LNCAP (cell line): ENCODE results near the gene AAMP.
A peak's percentile ranks its signal among the peaks of the same experiment; 100 is the strongest.

Experiments
- CTCF ChIP-seq: fragments of 450-650 bp; IDR thresholded peaks from 2 replicates; pipeline ENCODE4 v1.5.1; 2017; ENCODE audit warnings: mild to moderate bottlenecking

AAMP gene

GRCh38 chr2:218296847-218297246 lies 26.9 kb upstream of the AAMP start:
- no peak for TF ChIP-seq CTCF

DNA sequence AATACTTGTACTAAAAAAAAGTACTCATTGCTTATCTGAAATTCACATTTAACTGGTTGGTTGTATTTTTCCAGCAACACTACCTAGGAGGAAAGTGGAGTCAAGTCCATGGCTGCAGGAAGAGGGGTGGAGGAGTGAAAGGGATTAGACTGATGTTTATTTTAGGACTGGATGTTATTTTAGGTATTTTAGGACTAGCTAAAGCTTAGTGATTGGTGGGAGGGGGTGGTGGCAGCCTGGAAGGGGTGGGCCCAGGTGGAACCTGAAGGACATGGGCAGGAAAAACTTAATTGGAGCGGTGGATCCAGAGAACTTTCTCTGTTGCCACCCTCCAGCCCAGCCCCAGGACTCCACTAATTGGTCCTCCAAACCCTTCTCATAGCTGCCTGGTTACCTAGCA lies 26.3 kb upstream of the AAMP start:
- TF ChIP-seq CTCF, result no peak

GRCh38 chr2:218295029-218295428 lies 25.1 kb upstream of the AAMP start:
- no peak for TF ChIP-seq CTCF

- no peak for TF ChIP-seq CTCF
Measured at GRCh38 chr2:218294430-218295022, 24.6 kb upstream of the AAMP start.

DNA sequence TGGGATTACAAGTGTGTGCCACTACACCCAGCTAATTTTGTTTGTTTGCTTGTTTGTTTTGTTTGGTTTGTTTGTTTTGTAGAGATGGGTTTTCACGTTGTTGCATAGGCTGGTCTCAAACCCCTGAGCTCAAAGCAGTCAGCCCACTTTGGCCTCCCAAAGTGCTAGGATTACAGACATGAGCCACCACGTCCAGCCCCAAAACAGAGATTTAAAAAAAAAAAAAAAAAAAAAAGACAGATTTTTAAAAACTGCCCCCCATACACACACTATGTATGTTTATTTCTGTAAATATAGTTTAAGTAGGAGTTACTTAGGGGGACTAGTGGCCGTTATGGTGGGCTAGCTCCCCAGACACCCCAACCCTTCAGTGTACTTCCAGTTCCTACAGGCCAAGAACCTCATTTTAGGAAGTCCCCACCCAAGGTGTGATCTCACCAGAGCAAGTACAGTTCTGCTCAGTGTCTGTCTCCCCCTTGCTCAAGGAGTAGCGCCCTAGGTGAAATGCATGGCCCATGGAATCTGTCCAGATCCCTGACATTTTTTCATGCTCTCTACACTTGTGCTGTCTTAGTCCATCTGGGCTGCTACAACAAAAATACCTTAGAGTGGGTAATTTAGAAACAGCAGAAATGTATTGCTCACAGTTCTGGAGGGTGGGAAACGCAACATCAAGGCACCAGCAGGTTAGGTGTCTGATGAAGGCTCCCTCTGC lies 23.9 kb upstream of the AAMP start:
- no peak for TF ChIP-seq CTCF

DNA sequence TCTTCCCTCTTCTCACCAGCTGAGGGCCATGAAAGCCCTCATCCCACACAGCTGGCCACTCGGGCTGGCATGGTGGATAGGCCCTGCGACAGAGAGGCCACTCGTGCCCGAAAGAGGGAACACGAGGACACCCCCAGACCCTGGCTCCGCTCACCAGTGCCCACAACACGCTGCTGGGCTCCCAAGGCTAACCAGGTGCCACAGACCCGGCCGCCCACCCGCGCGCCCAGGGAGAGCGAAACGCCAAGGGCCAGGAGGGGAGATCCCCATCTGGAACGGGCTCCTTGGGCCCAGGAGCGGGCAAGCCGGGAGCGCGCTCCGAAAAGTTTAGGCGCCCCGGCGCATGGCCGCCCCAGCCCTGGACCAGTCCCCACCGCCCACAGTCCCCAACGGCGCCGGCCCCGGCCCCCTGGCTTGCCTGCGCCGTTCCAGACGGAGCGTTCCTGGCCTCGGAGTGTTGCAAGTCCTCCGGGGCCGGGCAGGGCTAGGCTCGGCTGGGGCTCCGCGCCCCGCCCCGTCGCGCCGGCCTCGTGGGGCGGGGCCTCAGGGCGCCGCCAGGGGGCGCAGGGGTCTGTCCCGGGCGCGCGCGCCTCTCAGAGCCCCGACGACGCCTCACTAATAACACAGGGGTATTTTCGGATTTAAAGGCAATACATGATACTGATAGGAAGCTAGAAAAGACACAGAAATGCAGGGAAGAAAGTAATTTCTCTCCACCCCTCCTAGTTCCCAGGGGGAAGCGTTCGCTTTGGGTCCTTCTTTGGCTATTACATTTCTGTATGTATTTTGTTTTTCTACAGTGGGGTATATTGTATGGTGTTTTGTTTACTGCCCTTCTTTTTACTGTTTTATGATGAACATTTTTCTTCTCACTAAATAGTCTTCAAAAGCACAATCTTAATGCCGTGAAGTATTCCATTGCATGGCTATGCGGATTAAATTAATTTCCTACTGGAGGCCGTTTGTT lies 22.4 kb upstream of the AAMP start, which contains the start of gene TMBIM1:
TSS of gene TMBIM1 (minus strand) at position 456 of the 967 bp plus-strand sequence. CDS start 10,362 bp downstream, outside the sequence.
- peak; percentile 89 for TF ChIP-seq CTCF

DNA sequence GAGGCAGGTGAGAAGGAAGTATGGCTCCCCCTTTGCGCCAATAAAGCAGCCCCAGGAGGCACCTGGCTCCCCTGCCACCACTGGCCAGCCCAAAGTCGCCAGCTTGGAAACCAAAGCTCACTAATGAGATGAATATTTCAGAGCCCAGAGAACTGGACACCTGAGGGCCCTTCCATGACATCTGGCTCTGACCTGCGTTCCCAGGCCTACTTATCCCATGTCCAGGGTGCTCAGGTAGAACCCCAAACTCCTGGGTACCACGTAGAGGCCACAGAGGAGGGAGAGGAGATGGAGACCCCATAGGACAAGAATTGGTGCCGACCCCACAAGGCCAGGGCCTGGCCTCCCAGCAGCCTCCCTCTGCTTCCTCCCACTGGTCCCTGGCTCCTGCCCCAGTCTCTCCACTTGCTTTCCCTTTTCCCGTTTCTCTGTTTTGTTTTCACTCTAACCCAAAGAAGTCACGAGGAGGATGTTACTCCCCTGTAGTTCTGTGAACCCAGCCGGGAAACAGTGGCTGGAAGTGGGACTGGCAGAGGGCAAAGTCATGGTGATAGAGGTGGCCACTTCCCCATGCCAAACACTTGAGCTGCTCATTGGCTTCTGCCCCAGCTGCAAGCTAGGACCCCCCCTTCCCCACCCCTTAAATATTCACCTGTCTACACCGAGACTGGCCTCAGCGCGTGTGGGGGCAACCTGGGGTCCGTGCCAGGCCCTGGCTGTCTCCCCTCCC lies 21.5 kb upstream of the AAMP start:
- TF ChIP-seq CTCF, result no peak
